Measurements from ENCODE around the gene HECW1. TPM values are rescaled to one million over a fixed set of nuclear protein-coding genes. Genes with fewer than 3 reads are reported as not detected.

Gene HECW1
- total RNA-seq, 3 donors from 2014 or later (not counting 1 experiment from before 2014, with no cell fraction given), result not detected

- Histone ChIP-seq H3K27me3 (ENCODE audit: control insufficient read depth, insufficient read depth, low read length) (peaks cover 33% of the 10 kb centered on the region), H3K36me3 (ENCODE audit: control insufficient read depth, insufficient read depth, low read length) (no peaks in the 10 kb centered on the region), H3K4me3 (ENCODE audit: low read length) (no peak overlapping the region), H3K4me1 (ENCODE audit: control insufficient read depth, insufficient read depth, low read length) (peaks cover 4% of the 10 kb centered on the region), H3K9me3 (ENCODE audit: control insufficient read depth, insufficient read depth, low read length) (no peaks in the 10 kb centered on the region), H3K27ac (ENCODE audit: low read length) (no peak overlapping the region)
- Mint-ChIP-seq H3K27ac (no peak overlapping the region), H3K27me3 (ENCODE audit: low read depth in 2 of 2) (peaks cover 55 to 74% of the 10 kb centered on the region in 2 donors), H3K4me1 (no peaks in the 10 kb centered on the region), H3K36me3 (peaks cover 6% of the 10 kb centered on the region), H3K4me3 (no peak overlapping the region), H3K9me3 (no peaks in the 10 kb centered on the region)
- no peak for DNase-seq
- 74% methylated on average over 3 of the region's 3 CpGs for WGBS (ENCODE audit: insufficient coverage)
- ATAC-seq, result no peak
- TF ChIP-seq, protein P1, sequence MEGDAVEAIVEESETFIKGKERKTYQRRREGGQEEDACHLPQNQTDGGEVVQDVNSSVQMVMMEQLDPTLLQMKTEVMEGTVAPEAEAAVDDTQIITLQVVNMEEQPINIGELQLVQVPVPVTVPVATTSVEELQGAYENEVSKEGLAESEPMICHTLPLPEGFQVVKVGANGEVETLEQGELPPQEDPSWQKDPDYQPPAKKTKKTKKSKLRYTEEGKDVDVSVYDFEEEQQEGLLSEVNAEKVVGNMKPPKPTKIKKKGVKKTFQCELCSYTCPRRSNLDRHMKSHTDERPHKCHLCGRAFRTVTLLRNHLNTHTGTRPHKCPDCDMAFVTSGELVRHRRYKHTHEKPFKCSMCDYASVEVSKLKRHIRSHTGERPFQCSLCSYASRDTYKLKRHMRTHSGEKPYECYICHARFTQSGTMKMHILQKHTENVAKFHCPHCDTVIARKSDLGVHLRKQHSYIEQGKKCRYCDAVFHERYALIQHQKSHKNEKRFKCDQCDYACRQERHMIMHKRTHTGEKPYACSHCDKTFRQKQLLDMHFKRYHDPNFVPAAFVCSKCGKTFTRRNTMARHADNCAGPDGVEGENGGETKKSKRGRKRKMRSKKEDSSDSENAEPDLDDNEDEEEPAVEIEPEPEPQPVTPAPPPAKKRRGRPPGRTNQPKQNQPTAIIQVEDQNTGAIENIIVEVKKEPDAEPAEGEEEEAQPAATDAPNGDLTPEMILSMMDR (IDR thresholded peaks at IDR 0.05), result no peak
- intact Hi-C loops (cut with micrococcal nuclease), result no loop called here
Measured at GRCh38 chr7:43110791-43111535, 1.5 kb upstream of the HECW1 start.

- ATAC-seq, result no peak
- Histone ChIP-seq H3K9me3 (ENCODE audit: control insufficient read depth, insufficient read depth, low read length) (no peaks in the 10 kb centered on the region), H3K27me3 (ENCODE audit: control insufficient read depth, insufficient read depth, low read length) (peaks cover 34% of the 10 kb centered on the region), H3K4me3 (ENCODE audit: low read length) (no peak overlapping the region), H3K4me1 (ENCODE audit: control insufficient read depth, insufficient read depth, low read length) (peaks cover 4% of the 10 kb centered on the region), H3K36me3 (ENCODE audit: control insufficient read depth, insufficient read depth, low read length) (no peaks in the 10 kb centered on the region), H3K27ac (ENCODE audit: low read length) (no peak overlapping the region)
- H3K36me3 Mint-ChIP-seq, result peaks cover 6% of the 10 kb centered on the region
- 24% methylated on average over 17 of the region's 17 CpGs for WGBS (ENCODE audit: insufficient coverage)
- no peak for DNase-seq
- H3K4me3 Mint-ChIP-seq, result no peak overlapping the region
- H3K9me3 Mint-ChIP-seq, result no peaks in the 10 kb centered on the region
- H3K4me1 Mint-ChIP-seq, result no peaks in the 10 kb centered on the region
- H3K27me3 Mint-ChIP-seq (ENCODE audit: low read depth in 2 of 2), result peaks cover 59 to 82% of the 10 kb centered on the region in 2 donors
- intact Hi-C loops (cut with micrococcal nuclease), result no loop called here
- TF ChIP-seq, protein P1 (IDR thresholded peaks at IDR 0.05), result no peak
- H3K27ac Mint-ChIP-seq, result no peak overlapping the region
Measured at GRCh38 chr7:43111630-43112458, 603 bp upstream of the HECW1 start.

- Mint-ChIP-seq H3K27me3 (ENCODE audit: low read depth in 2 of 2) (peaks cover 62 to 81% of the 10 kb centered on the region in 2 donors), H3K36me3 (peaks cover 6% of the 10 kb centered on the region), H3K4me3 (no peak overlapping the region), H3K9me3 (no peaks in the 10 kb centered on the region), H3K27ac (no peak overlapping the region), H3K4me1 (no peaks in the 10 kb centered on the region)
- DNase-seq (no peak), ATAC-seq (no peak)
- Histone ChIP-seq H3K9me3 (ENCODE audit: control insufficient read depth, insufficient read depth, low read length) (no peaks in the 10 kb centered on the region), H3K4me1 (ENCODE audit: control insufficient read depth, insufficient read depth, low read length) (peaks cover 4% of the 10 kb centered on the region), H3K36me3 (ENCODE audit: control insufficient read depth, insufficient read depth, low read length) (no peaks in the 10 kb centered on the region), H3K4me3 (ENCODE audit: low read length) (no peak overlapping the region), H3K27ac (ENCODE audit: low read length) (no peak overlapping the region), H3K27me3 (ENCODE audit: control insufficient read depth, insufficient read depth, low read length) (peaks cover 34% of the 10 kb centered on the region)
- TF ChIP-seq, protein P1 (IDR thresholded peaks at IDR 0.05), result no peak
- 2% methylated on average over 64 of the region's 64 CpGs for WGBS (ENCODE audit: insufficient coverage)
- intact Hi-C loops (cut with micrococcal nuclease), result no loop called here
Measured at GRCh38 chr7:43112941-43113621, 634 bp downstream of the HECW1 start.

Data from natural killer cell (primary cell).